Amygdala (tissue), 56 donors: ENCODE results near the gene LRBA.
A peak's percentile ranks its signal among the peaks of the same experiment; 100 is the strongest.

ENCODE experiments used
- DNase-seq, 56 donors: peaks; one replicate each; lab custom pipeline; 2025; lab: John Stamatoyannopoulos, UW

LRBA gene

DNA sequence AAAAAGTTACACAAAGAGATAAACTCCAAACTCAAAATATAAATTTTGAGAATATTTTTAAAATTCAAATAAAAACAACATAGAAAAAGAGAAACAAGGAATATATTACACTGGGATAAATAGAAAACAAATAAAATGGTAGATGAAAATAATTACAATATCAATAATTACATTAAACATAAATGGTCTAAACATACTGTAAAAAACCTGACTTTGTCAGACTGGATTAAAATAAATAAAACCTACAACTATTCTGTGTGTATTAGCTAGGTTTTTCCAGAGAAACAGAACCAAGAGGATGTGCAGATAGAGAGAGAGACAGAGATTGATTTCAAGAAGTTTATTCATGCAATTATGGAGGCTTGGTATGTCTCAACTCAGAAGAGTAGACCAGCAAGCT lies 126.5 kb downstream of the LRBA start:
- DNase-seq: no peak

DNA sequence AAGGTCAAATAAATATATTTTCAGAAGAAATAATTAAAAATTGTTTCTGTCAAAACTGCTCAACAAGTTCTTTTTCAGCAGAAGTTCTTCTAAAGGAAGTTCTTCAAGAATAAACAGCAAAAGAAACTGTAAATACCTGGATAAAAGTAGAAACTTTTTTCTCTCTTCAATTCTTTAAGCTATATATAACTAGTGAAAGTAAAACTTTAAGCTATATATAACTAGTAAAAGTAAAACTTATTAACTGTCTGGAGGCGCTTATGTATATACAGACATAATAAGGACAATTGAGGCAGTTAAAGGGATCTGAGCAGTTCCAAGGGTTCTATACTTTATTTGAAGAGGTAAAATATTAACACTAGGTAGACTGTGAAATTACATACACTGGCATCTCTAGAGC lies 126.9 kb downstream of the LRBA start:
- no peak for DNase-seq

GRCh38 chr4:150886597-150886996 lies 128.5 kb downstream of the LRBA start:
- DNase-seq: no peak

- DNase-seq: no peak
These were observed 130.5 kb downstream of the LRBA start for GRCh38 chr4:150884625-150885024.

- DNase-seq: no peak
These were observed 139.7 kb downstream of the LRBA start for GRCh38 chr4:150875367-150875766.

GRCh38 chr4:150874338-150875226 lies 140.5 kb downstream of the LRBA start:
- peak in 31 of 56 donors; percentile 1 to 42 (median 8) for DNase-seq

DNA sequence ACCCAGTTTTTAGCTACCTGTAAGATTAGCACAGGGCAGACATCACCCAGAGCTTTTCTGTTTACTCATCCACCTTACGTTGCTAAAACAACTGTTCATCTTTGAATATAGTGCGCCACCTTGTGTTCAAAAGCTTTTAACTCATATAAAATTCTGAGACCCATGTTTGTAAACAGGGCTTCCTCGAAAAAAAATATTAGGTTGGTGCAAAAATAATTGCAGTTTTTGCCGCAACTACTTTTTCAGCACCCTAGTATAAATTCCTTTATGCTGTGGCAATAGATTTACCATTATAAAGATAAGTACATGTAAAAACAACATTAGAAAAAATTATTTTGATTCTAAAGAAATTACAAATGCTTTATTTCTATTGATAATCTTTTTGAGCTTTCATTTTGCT lies 147.9 kb downstream of the LRBA start:
- peak in 6 of 56 donors; percentile 8 to 83 (median 13) for DNase-seq

DNA sequence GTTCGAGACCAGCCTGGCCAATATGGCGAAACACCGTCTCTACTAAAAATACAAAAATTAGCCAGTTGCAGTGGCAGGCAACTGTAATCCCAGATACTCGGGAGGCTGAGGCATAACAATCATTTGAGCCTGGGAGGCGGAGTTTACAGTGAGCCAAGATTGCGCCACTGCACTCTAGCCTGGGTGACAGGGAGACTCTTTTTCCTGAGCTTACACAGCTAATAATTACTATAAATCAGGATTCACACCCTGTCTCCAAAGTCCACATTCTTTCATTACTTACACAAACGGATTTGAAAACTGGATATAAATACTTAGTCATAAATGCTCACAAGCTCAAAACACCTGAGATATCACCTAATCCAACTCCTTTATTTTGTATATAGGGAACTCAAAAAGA lies 151.6 kb downstream of the LRBA start:
- no peak for DNase-seq

DNA sequence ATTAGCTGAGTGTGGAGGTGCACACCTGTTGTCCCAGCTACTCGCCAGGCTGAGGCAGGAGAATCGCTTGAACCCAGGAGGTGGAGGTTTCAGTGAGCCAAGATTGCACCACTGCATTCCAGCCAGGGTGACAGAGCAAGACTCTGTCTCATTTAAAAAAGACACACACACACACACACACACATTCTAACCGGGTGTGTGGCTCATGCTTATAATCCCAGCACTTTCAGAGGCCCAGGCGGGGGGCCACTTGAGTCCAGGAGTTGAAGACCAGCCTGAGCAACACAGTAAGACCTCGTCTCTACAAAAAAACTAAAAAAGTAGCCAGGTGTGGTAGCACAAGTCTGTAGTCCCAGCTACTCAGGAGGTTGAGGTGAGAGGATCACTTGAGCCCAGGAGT lies 152.3 kb downstream of the LRBA start:
- no peak for DNase-seq

- DNase-seq: no peak
These were observed 155.6 kb downstream of the LRBA start for GRCh38 chr4:150859453-150859852.

DNA sequence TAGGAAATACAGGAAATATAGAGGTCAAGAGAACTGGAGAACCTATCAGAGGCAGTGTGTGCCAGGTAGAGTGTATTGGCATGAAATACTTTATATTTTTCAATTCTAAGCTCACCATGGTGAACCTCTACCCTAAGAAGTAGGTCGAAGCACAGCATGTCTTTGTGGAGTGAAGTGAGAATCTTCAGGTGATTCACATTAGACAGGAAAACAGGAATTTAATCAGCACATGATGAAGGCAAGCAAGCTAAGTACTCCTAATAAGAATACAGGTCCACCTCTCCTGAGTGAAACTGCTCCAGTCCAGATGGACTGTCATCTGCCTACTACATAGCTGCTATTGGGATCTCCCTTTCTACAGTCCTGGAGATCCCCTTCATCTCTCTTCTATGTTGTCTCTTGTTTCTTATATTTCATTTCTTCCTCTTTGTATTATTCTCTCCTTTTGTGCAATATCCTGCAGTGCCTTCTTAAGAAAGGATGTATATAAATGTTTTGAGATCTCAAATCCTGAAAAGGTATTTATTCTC lies 159.0 kb downstream of the LRBA start:
- DNase-seq: no peak

GRCh38 chr4:150854600-150854999 lies 160.5 kb downstream of the LRBA start:
- DNase-seq: no peak

DNA sequence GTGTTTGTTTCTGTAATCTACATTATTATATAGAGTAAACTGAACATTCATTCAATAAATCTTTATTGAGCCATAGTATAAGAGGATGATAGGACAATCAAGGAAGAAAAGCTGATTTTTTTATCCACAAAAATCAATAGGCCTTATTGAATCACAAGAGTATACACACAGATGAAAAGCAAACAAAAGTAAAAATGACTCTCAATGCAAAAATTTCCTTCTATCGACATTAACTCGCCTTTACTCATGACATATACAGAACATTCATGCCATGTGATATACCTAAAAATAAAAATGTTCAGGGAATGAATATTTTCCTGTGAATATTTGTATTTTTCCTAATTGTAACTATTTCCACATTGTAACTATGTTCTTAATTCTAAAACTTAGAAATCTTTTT lies 161.2 kb downstream of the LRBA start:
- no peak for DNase-seq

- DNase-seq: no peak
These were observed 162.9 kb downstream of the LRBA start for GRCh38 chr4:150852216-150852615.

- no peak for DNase-seq
These were observed 166.1 kb downstream of the LRBA start for GRCh38 chr4:150849016-150849415.

GRCh38 chr4:150828159-150828558 lies 186.9 kb downstream of the LRBA start:
- peak in 1 of 56 donors; percentile 2 for DNase-seq

DNA sequence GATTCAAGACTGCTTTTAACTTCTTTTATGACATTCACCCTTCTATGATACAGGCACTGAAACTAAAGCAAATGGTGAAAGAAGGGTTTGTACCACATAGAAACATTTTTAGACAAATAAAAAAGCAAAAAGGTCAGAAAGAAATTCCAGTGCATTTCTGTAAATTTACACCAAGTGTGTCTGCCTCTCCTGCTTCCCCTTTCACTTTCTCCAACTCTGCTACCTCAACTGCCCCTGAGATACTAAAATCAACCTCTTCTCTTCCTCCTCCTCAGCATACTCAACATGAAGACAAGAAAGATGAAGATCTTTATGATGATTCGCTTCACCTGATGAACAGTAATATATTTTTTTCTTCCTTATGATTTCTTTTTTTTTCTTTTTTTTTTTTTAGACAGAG lies 187.9 kb downstream of the LRBA start:
- DNase-seq: no peak

DNA sequence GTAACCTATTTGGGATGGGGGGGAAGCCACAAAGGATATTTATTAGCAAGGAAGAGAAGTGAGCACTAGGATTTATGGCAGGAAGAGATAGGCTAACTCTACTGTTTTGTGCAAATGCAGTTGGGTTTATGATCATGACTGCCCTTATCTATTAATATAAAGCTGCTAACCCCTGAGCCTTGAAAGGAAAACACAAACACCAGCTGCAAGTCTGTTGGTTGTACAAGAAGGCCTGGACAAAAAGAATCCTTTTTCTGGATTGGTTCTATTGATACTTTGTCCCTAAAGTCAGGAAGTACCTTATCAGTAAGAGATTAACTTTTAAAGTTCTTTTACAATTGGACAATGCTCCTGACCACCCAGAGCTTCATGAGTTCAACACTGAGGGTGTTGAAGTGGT lies 188.8 kb downstream of the LRBA start:
- no peak for DNase-seq

GRCh38 chr4:150822407-150822806 lies 192.7 kb downstream of the LRBA start:
- no peak for DNase-seq

GRCh38 chr4:150821641-150822040 lies 193.4 kb downstream of the LRBA start:
- DNase-seq: no peak

- no peak for DNase-seq
These were observed 194.7 kb downstream of the LRBA start for GRCh38 chr4:150820409-150820808.

DNA sequence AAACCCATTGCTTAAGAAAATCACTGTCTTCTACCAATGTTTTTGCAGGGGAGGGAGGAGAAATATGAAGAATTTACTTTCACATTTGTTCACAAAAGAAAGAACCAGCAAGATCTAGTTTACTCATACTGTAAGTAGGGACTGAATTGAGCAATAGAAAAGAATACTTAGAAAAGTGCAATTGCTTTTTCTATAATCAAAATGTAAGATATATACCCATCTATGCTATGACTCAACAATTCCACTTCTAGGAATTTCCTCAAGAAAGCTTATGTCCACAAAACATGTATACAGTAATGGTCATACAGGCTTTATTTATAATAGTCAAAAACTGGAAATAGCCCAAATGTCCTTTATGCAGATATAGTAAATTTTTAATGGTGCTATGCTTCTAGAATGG lies 196.4 kb downstream of the LRBA start:
- no peak for DNase-seq
